Activated gamma-delta T cell (primary cell): ENCODE data around the gene CRTC1.

Source experiments
- DNase-seq: peaks from one replicate; lab custom pipeline; 2025; lab: John Stamatoyannopoulos, UW

CRTC1 gene

GRCh38 chr19:18653853-18654252, 29.6 kb upstream of the CRTC1 start:
- no peak for DNase-seq

- no peak for DNase-seq
These were observed 29.0 kb upstream of the CRTC1 start for GRCh38 chr19:18654469-18654868.

- DNase-seq = no peak
These were observed 28.2 kb upstream of the CRTC1 start for GRCh38 chr19:18655173-18655844.

- DNase-seq = no peak
These were observed 27.0 kb upstream of the CRTC1 start for GRCh38 chr19:18656337-18657086.

- no peak for DNase-seq
These were observed 25.7 kb upstream of the CRTC1 start for GRCh38 chr19:18657590-18658365.

- DNase-seq = no peak
These were observed 25.1 kb upstream of the CRTC1 start for GRCh38 chr19:18658366-18658855.

- no peak for DNase-seq
These were observed 24.0 kb upstream of the CRTC1 start for GRCh38 chr19:18659281-18660050.

GRCh38 chr19:18660051-18660910, 23.2 kb upstream of the CRTC1 start:
- no peak for DNase-seq

- DNase-seq = no peak
These were observed 22.4 kb upstream of the CRTC1 start for GRCh38 chr19:18660939-18661670.

- no peak for DNase-seq
These were observed 20.3 kb upstream of the CRTC1 start for GRCh38 chr19:18662972-18663732.

GRCh38 chr19:18663940-18664530, 19.4 kb upstream of the CRTC1 start:
- DNase-seq = no peak

GRCh38 chr19:18665771-18666202, 17.7 kb upstream of the CRTC1 start:
- DNase-seq = no peak

- DNase-seq = no peak
These were observed 17.2 kb upstream of the CRTC1 start for GRCh38 chr19:18666317-18666716.

- DNase-seq = no peak
These were observed 16.7 kb upstream of the CRTC1 start for GRCh38 chr19:18666784-18667183.

GRCh38 chr19:18667531-18668251, 15.8 kb upstream of the CRTC1 start:
- no peak for DNase-seq

GRCh38 chr19:18668252-18668631, 15.2 kb upstream of the CRTC1 start:
- DNase-seq = no peak

GRCh38 chr19:18668744-18669523, 14.5 kb upstream of the CRTC1 start:
- no peak for DNase-seq

GRCh38 chr19:18669524-18669817, 14.0 kb upstream of the CRTC1 start:
- DNase-seq = no peak
